ENCODE results near the gene COG5.

COG5 gene

GRCh38 chr7:107370816-107371215 lies 192.9 kb downstream of the COG5 start:
- no peak overlapping the region for H3K4me3 ChIP-seq (ENCODE audit: low read length)
- no peak for DNase-seq (ENCODE audit: low read depth, low spot score)

- DNase-seq (ENCODE audit: low read depth, low spot score) = no peak
- no peak overlapping the region for H3K4me3 ChIP-seq (ENCODE audit: low read length)
Measured at GRCh38 chr7:107364787-107365186, 198.9 kb downstream of the COG5 start.

GRCh38 chr7:107359520-107360316 lies 204.0 kb downstream of the COG5 start:
- DNase-seq (ENCODE audit: low read depth, low spot score) = no peak

GRCh38 chr7:107355616-107356015 lies 208.1 kb downstream of the COG5 start:
- H3K4me3 ChIP-seq (ENCODE audit: low read length) = no peak overlapping the region
- DNase-seq (ENCODE audit: low read depth, low spot score) = no peak

More at GRCh38 chr7:107359520-107360316, 204.0 kb downstream of the COG5 start:
- H3K4me3 ChIP-seq (ENCODE audit: low read length) = no peak overlapping the region

- DNase-seq (ENCODE audit: low read depth, low spot score) = no peak
- no peak overlapping the region for H3K4me3 ChIP-seq (ENCODE audit: low read length)
Measured at GRCh38 chr7:107354640-107355039, 209.1 kb downstream of the COG5 start.

GRCh38 chr7:107353701-107354100 lies 210.0 kb downstream of the COG5 start:
- H3K4me3 ChIP-seq (ENCODE audit: low read length) = no peak overlapping the region
- DNase-seq (ENCODE audit: low read depth, low spot score) = no peak

- H3K4me3 ChIP-seq (ENCODE audit: low read length) = no peak overlapping the region
- no peak for DNase-seq (ENCODE audit: low read depth, low spot score)
Measured at GRCh38 chr7:107345898-107346297, 217.8 kb downstream of the COG5 start.

- no peak overlapping the region for H3K4me3 ChIP-seq (ENCODE audit: low read length)
- DNase-seq (ENCODE audit: low read depth, low spot score) = no peak
Measured at GRCh38 chr7:107344799-107345198, 218.9 kb downstream of the COG5 start.

GRCh38 chr7:107344286-107344685 lies 219.4 kb downstream of the COG5 start:
- no peak for DNase-seq (ENCODE audit: low read depth, low spot score)
- no peak overlapping the region for H3K4me3 ChIP-seq (ENCODE audit: low read length)

- no peak overlapping the region for H3K4me3 ChIP-seq (ENCODE audit: low read length)
- DNase-seq (ENCODE audit: low read depth, low spot score) = no peak
Measured at GRCh38 chr7:107338080-107338479, 225.6 kb downstream of the COG5 start.

GRCh38 chr7:107332488-107333269 lies 231.0 kb downstream of the COG5 start:
- no peak overlapping the region for H3K4me3 ChIP-seq (ENCODE audit: low read length)
- DNase-seq (ENCODE audit: low read depth, low spot score) = peak; percentile 28

- DNase-seq (ENCODE audit: low read depth, low spot score) = no peak
- no peak overlapping the region for H3K4me3 ChIP-seq (ENCODE audit: low read length)
Measured at GRCh38 chr7:107330478-107330877, 233.2 kb downstream of the COG5 start.

- no peak overlapping the region for H3K4me3 ChIP-seq (ENCODE audit: low read length)
- no peak for DNase-seq (ENCODE audit: low read depth, low spot score)
Measured at GRCh38 chr7:107327986-107328569, 235.6 kb downstream of the COG5 start.

- no peak overlapping the region for H3K4me3 ChIP-seq (ENCODE audit: low read length)
- DNase-seq (ENCODE audit: low read depth, low spot score) = no peak
Measured at GRCh38 chr7:107326061-107326460, 237.7 kb downstream of the COG5 start.

- DNase-seq (ENCODE audit: low read depth, low spot score) = no peak
Measured at GRCh38 chr7:107322015-107322414, 241.7 kb downstream of the COG5 start.

GRCh38 chr7:107321611-107322010 lies 242.1 kb downstream of the COG5 start:
- H3K4me3 ChIP-seq (ENCODE audit: low read length) = no peak overlapping the region
- DNase-seq (ENCODE audit: low read depth, low spot score) = no peak

More at GRCh38 chr7:107322015-107322414, 241.7 kb downstream of the COG5 start:
- no peak overlapping the region for H3K4me3 ChIP-seq (ENCODE audit: low read length)

- DNase-seq (ENCODE audit: low read depth, low spot score) = no peak
Measured at GRCh38 chr7:107319724-107320228, 243.9 kb downstream of the COG5 start.

GRCh38 chr7:107318523-107319160 lies 245.1 kb downstream of the COG5 start:
- no peak overlapping the region for H3K4me3 ChIP-seq (ENCODE audit: low read length)
- no peak for DNase-seq (ENCODE audit: low read depth, low spot score)

More at GRCh38 chr7:107319724-107320228, 243.9 kb downstream of the COG5 start:
- H3K4me3 ChIP-seq (ENCODE audit: low read length) = no peak overlapping the region

GRCh38 chr7:107315716-107316220 lies 248.0 kb downstream of the COG5 start:
- no peak overlapping the region for H3K4me3 ChIP-seq (ENCODE audit: low read length)
- no peak for DNase-seq (ENCODE audit: low read depth, low spot score)
